Neutrophil (primary cell): ENCODE measurements around the gene STBD1.

ENCODE experiments used
- H3K27ac ChIP-seq: fragments of 200-600 bp; sonication (generic); 2 replicates; pipeline ENCODE4 v1.5.1; 2016; ENCODE audit warnings: mild to moderate bottlenecking, moderate library complexity
- H3K27me3 ChIP-seq: fragments of 200-600 bp; sonication (generic); 2 replicates; pipeline ENCODE4 v1.6.0; 2016; ENCODE audit warnings: mild to moderate bottlenecking
- H3K36me3 ChIP-seq: fragments of 200-600 bp; sonication (generic); 2 replicates; pipeline ENCODE4 v1.5.1; 2017
- H3K4me1 ChIP-seq, 2 experiments: fragments of 200-600 bp in 1 of 2; sonication (generic) in 1 of 2; 1 replicate in 1 of 2; 2 replicates in 1 of 2; pipeline versions ENCODE4 v1.5.1 to v1.6.1; 2013 to 2016; ENCODE audit warnings: low read depth in 1 of 2, low read length in 1 of 2, mild to moderate bottlenecking in 1 of 2, moderate library complexity in 1 of 2; ENCODE audit not compliant: control insufficient read depth in 1 of 2, insufficient read depth in 1 of 2
- H3K4me3 ChIP-seq, 2 experiments: fragments of 200-600 bp in 1 of 2; sonication (generic) in 1 of 2; 1 replicate in 1 of 2; 2 replicates in 1 of 2; pipeline ENCODE4 v1.5.1; 2013 to 2016; ENCODE audit warnings: low read depth in 1 of 2, low read length in 1 of 2, mild to moderate bottlenecking in 1 of 2, moderate library complexity in 1 of 2
- H3K9me3 ChIP-seq: fragments of 200-600 bp; sonication (generic); 2 replicates; pipeline ENCODE4 v1.5.1; 2016
- TF ChIP-seq, protein P1 (sequence below): fragments of 200-600 bp; sonication (generic); IDR thresholded peaks from 2 replicates; pipeline ENCODE4 v1.5.1; 2016; ENCODE audit warnings: antibody characterized with exemption

The STBD1 gene

GRCh38 chr4:76325072-76325471 is 18.5 kb downstream of the STBD1 start:
- Histone ChIP-seq H3K27me3 (no peaks in the 10 kb centered on the region), H3K27ac (peak overlapping the region; percentile 74), H3K9me3 (peaks cover 10% of the 10 kb centered on the region), H3K4me1 (peaks cover 35 to 46% of the 10 kb centered on the region in 2 experiments), H3K4me3 (no peak overlapping the region), H3K36me3 (no peaks in the 10 kb centered on the region)
- TF ChIP-seq, protein P1, sequence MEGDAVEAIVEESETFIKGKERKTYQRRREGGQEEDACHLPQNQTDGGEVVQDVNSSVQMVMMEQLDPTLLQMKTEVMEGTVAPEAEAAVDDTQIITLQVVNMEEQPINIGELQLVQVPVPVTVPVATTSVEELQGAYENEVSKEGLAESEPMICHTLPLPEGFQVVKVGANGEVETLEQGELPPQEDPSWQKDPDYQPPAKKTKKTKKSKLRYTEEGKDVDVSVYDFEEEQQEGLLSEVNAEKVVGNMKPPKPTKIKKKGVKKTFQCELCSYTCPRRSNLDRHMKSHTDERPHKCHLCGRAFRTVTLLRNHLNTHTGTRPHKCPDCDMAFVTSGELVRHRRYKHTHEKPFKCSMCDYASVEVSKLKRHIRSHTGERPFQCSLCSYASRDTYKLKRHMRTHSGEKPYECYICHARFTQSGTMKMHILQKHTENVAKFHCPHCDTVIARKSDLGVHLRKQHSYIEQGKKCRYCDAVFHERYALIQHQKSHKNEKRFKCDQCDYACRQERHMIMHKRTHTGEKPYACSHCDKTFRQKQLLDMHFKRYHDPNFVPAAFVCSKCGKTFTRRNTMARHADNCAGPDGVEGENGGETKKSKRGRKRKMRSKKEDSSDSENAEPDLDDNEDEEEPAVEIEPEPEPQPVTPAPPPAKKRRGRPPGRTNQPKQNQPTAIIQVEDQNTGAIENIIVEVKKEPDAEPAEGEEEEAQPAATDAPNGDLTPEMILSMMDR: no peak

DNA sequence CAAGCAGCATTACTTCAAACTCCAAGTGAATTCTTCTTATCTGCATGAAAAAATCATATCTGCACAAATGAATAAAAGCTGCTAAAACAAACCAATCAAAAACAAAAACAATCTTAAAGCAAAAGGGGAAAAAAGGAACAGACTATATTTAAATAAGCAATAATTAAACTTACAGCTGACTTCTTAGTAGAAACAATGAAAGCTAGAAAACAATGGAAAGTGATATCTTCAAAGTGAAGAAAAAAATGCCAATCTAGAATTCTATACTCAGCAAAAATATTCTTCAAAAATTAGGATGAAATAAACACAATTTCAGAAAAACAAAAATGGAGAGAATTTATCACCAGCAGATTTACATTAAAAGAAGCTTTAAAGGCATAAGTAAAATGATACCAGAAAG is 20.0 kb downstream of the STBD1 start:
- no peaks in the 10 kb centered on the region for H3K36me3 ChIP-seq
- H3K9me3 ChIP-seq: peaks cover 10% of the 10 kb centered on the region
- H3K4me1 ChIP-seq: peaks cover 35 to 41% of the 10 kb centered on the region in 2 experiments
- no peaks in the 10 kb centered on the region for H3K27me3 ChIP-seq
- H3K4me3 ChIP-seq: no peak overlapping the region
- TF ChIP-seq, protein P1: no peak
- H3K27ac ChIP-seq: no peak overlapping the region

DNA sequence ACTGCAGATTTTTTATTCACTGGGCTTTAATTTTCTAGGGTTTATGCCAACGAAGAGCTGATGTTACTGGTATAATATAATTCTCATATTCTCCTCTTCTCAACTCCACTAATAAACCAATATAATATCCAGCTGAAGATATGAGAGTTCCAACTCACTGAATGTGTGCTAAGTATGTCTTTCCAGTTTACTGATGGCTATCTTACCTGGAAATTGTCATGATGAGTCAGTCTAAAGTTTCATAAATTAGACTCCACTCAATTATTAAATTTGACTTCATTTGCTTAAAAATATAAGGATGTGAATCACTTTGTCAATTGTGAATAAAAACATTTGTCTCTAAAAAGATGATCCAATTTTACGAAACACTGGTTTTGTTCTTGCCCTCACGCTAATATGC is 28.4 kb downstream of the STBD1 start:
- no peaks in the 10 kb centered on the region for H3K27me3 ChIP-seq
- H3K4me1 ChIP-seq: no peaks in the 10 kb centered on the region
- TF ChIP-seq, protein P1: no peak

DNA sequence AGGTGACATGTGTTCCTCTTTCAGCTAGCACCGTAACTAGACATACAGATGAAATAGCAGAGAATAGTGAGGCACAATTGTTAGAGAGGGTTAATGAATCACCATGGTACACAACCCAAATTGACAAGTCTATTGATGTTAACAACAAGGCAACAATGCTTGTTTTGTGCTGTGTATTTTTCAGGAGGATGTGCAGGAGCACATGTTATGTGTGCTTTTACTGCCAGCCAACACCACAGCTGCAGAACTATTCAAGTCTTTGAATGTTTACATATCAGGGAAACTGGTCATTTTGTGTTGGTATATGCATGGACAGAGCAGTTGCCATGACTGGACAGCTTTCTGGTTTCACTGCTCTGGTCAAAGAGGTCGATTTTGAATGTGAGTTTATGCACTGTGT is 32.8 kb downstream of the STBD1 start:
- H3K4me3 ChIP-seq: no peak overlapping the region
- TF ChIP-seq, protein P1: no peak
- no peaks in the 10 kb centered on the region for H3K4me1 ChIP-seq
- H3K9me3 ChIP-seq: no peaks in the 10 kb centered on the region
- no peaks in the 10 kb centered on the region for H3K36me3 ChIP-seq
- no peaks in the 10 kb centered on the region for H3K27me3 ChIP-seq
- no peak overlapping the region for H3K27ac ChIP-seq

More for the DNA sequence above, 28.4 kb downstream of the STBD1 start:
- H3K9me3 ChIP-seq: no peaks in the 10 kb centered on the region
- no peak overlapping the region for H3K27ac ChIP-seq
- H3K4me3 ChIP-seq: no peak overlapping the region
- no peaks in the 10 kb centered on the region for H3K36me3 ChIP-seq

DNA sequence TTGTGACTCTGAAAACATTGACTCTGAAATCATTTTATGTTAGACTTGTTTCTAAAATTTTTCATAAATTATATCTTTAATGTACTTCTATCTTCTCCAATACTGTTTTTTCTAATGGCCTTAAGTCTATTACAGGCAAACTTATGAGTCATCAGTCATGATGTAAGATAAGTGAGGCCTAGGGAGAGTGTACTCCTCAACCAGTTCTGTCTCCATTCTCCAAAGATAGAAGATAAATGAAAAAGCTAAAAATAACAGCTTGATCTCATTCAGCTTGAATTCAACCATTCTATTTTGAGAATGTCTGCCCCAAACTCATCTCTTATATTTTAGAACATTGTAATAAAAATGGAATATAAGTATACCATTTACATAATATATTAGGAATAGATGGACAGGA is 34.5 kb downstream of the STBD1 start:
- TF ChIP-seq, protein P1: no peak
- no peaks in the 10 kb centered on the region for H3K9me3 ChIP-seq
- H3K36me3 ChIP-seq: no peaks in the 10 kb centered on the region
- no peaks in the 10 kb centered on the region for H3K27me3 ChIP-seq
- no peak overlapping the region for H3K4me3 ChIP-seq
- H3K4me1 ChIP-seq: no peaks in the 10 kb centered on the region
- H3K27ac ChIP-seq: no peak overlapping the region

DNA sequence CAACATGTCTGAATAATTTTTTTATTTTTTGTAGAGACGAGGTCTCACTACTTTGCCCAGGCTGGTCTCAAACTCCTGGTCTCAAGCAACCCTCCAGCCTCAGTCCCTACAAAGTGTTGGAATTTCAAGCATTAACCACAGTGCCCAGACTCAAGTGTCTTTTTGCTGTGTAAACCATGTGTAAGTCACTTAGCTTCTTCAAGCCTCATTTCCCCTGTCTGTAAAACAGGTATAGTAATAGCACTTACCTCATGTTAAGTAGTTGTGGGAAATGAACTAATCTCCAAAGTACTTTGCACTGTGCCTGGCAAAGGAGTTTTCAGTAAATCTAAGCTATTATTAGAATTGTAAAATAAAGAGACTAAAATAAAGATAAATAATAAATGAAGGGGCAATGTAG is 35.7 kb downstream of the STBD1 start:
- Histone ChIP-seq H3K27me3 (no peaks in the 10 kb centered on the region), H3K36me3 (no peaks in the 10 kb centered on the region), H3K4me1 (no peaks in the 10 kb centered on the region), H3K9me3 (no peaks in the 10 kb centered on the region), H3K4me3 (no peak overlapping the region), H3K27ac (no peak overlapping the region)
- TF ChIP-seq, protein P1: no peak
